HEK293T (cell line): ENCODE results near the gene B4GALNT1.

Experiments
- CTCF ChIA-PET: fragments of 350-600 bp; formaldehyde crosslinking; extraction: SDS; loops from one replicate; lab custom pipeline; 2021; ENCODE audit warnings: antibody characterized with exemption, inconsistent platforms; lab: Yijun Ruan, JAX
- POLR2A ChIA-PET: fragments of 350-600 bp; formaldehyde crosslinking; extraction: SDS; loops from one replicate; lab custom pipeline; 2020; ENCODE audit warnings: antibody characterized with exemption, inconsistent platforms; lab: Yijun Ruan, JAX
- DNase-seq: peaks from one replicate; pipeline ENCODE4 v3.0.0; 2012; ENCODE audit warnings: mixed read lengths; ENCODE audit errors: extremely low spot score
- ARNT ChIP-seq: fragments of 450-650 bp; IDR thresholded peaks from 2 replicates; pipeline ENCODE4 v1.6.1; 2017; ENCODE audit warnings: mild to moderate bottlenecking
- BHLHE40 ChIP-seq: fragments of 450-650 bp; IDR thresholded peaks from 2 replicates; pipeline ENCODE4 v1.6.1; 2016; ENCODE audit warnings: mild to moderate bottlenecking, moderate library complexity, borderline replicate concordance
- CTBP1 ChIP-seq: fragments of 450-650 bp; IDR thresholded peaks from 2 replicates; pipeline ENCODE4 v1.6.1; 2016; ENCODE audit warnings: borderline replicate concordance
- ELF4 ChIP-seq: fragments of 450-650 bp; IDR thresholded peaks from 2 replicates; pipeline ENCODE4 v1.6.1; 2017; ENCODE audit warnings: antibody characterized with exemption
- FOXA1 ChIP-seq: fragments of 450-650 bp; IDR thresholded peaks from 2 replicates; pipeline ENCODE4 v1.6.1; 2016; ENCODE audit warnings: mild to moderate bottlenecking
- FOXK2 ChIP-seq: fragments of 450-650 bp; IDR thresholded peaks from 2 replicates; pipeline ENCODE4 v1.6.1; 2016; ENCODE audit warnings: mild to moderate bottlenecking
- FOXM1 ChIP-seq: fragments of 450-650 bp; IDR thresholded peaks from 2 replicates; pipeline ENCODE4 v1.6.1; 2017; ENCODE audit warnings: mild to moderate bottlenecking, borderline replicate concordance
- HDGF ChIP-seq: fragments of 450-650 bp; IDR thresholded peaks from 2 replicates; pipeline ENCODE4 v1.6.1; 2017; ENCODE audit warnings: antibody characterized with exemption, borderline replicate concordance
- L3MBTL2 ChIP-seq: fragments of 450-650 bp; conservative IDR thresholded peaks from 2 replicates; pipeline ENCODE4 v1.6.1; 2016; ENCODE audit warnings: mild to moderate bottlenecking
- LEF1 ChIP-seq: fragments of 450-650 bp; IDR thresholded peaks from 2 replicates; pipeline ENCODE4 v1.6.1; 2017; ENCODE audit warnings: mild to moderate bottlenecking, borderline replicate concordance
- NFRKB ChIP-seq: fragments of 450-650 bp; IDR thresholded peaks from 2 replicates; pipeline ENCODE4 v1.6.1; 2016; ENCODE audit warnings: mild to moderate bottlenecking, moderate library complexity
- PKNOX1 ChIP-seq: fragments of 450-650 bp; IDR thresholded peaks from 2 replicates; pipeline ENCODE4 v1.6.1; 2016
- SP1 ChIP-seq: fragments of 450-650 bp; IDR thresholded peaks from 2 replicates; pipeline ENCODE4 v1.6.1; 2017
- SUZ12 ChIP-seq: fragments of 450-650 bp; IDR thresholded peaks from 2 replicates; pipeline ENCODE4 v1.6.1; 2016; ENCODE audit warnings: mild to moderate bottlenecking
- TARDBP ChIP-seq: fragments of 450-650 bp; IDR thresholded peaks from 2 replicates; pipeline ENCODE4 v1.6.1; 2016
- ZNF384 ChIP-seq: fragments of 450-650 bp; IDR thresholded peaks from 2 replicates; pipeline ENCODE4 v1.6.1; 2016

Gene B4GALNT1

GRCh38 chr12:57586832-57587429, 46.1 kb downstream of the B4GALNT1 start:
- no peak for TF ChIP-seq HDGF
- no peak for TF ChIP-seq BHLHE40
- no peak for TF ChIP-seq LEF1
- DNase-seq = no peak
- ChIA-PET CTCF (no interaction called here), POLR2A (no interaction called here)

- ChIA-PET CTCF (interaction anchor here (0.9 to 1.4 kb wide), 2 partner anchors 11 to 13 kb away, joined by 3 to 7 read pairs; no protein-coding TSS in a partner anchor), POLR2A (no interaction called here)
- DNase-seq = no peak
- TF ChIP-seq HDGF (no peak), FOXA1 (no peak), PKNOX1 (no peak), SP1 (no peak), FOXK2 (no peak), BHLHE40 (no peak), L3MBTL2 (no peak), LEF1 (no peak)
These were observed 46.9 kb downstream of the B4GALNT1 start for GRCh38 chr12:57586128-57586527.

- TF ChIP-seq BHLHE40 (no peak), FOXA1 (no peak), CTBP1 (no peak), HDGF (no peak), SP1 (no peak), ELF4 (no peak), SUZ12 (no peak), FOXM1 (no peak), NFRKB (no peak), FOXK2 (no peak)
- POLR2A ChIA-PET = no interaction called here
- DNase-seq = no peak
- CTCF ChIA-PET = interaction anchor here (0.9 to 3.9 kb wide), 5 partner anchors 10 to 151 kb away, joined by 3 to 22 read pairs (median 7); no protein-coding TSS in a partner anchor
These were observed 47.8 kb downstream of the B4GALNT1 start for GRCh38 chr12:57585156-57585555.

- ChIA-PET CTCF (interaction anchor here (0.9 to 3.9 kb wide), 6 partner anchors 11 to 151 kb away, joined by 3 to 22 read pairs (median 16); no protein-coding TSS in a partner anchor), POLR2A (no interaction called here)
- DNase-seq = no peak
- no peak for TF ChIP-seq ZNF384
- TF ChIP-seq HDGF = no peak
- TF ChIP-seq BHLHE40 = no peak
- no peak for TF ChIP-seq FOXA1
- no peak for TF ChIP-seq SUZ12
- no peak for TF ChIP-seq FOXM1
- no peak for TF ChIP-seq SP1
- no peak for TF ChIP-seq NFRKB
- TF ChIP-seq LEF1 = no peak
- TF ChIP-seq PKNOX1 = no peak
- TF ChIP-seq TARDBP = no peak
- no peak for TF ChIP-seq L3MBTL2
- TF ChIP-seq CTBP1 = no peak
These were observed 48.3 kb downstream of the B4GALNT1 start for GRCh38 chr12:57584690-57585089.

GRCh38 chr12:57584050-57584449, 49.0 kb downstream of the B4GALNT1 start:
- DNase-seq = no peak
- ChIA-PET CTCF (interaction anchor here (0.9 to 3.9 kb wide), 16 partner anchors 8 to 218 kb away, joined by 3 to 22 read pairs (median 10); partner anchors contain the start of genes ARHGEF25, B4GALNT1 and TSPAN31), POLR2A (no interaction called here)
- TF ChIP-seq CTBP1 = no peak
- no peak for TF ChIP-seq SUZ12

- ChIA-PET CTCF (interaction anchor here (0.6 to 3.9 kb wide), 24 partner anchors 9 to 342 kb away, joined by 3 to 22 read pairs (median 5); partner anchors contain the start of genes ARHGEF25, B4GALNT1, DCTN2 and TSPAN31), POLR2A (interaction anchor here (0.6 to 1.0 kb wide), 3 partner anchors 47 to 111 kb away, joined by 3 to 4 read pairs (median 3); partner anchors contain the start of genes DDIT3 and OS9)
- DNase-seq = peak; percentile 88
These were observed 49.8 kb downstream of the B4GALNT1 start for GRCh38 chr12:57583008-57583831.

More at GRCh38 chr12:57583008-57583831, 49.8 kb downstream of the B4GALNT1 start:
- no peak for TF ChIP-seq FOXK2
- no peak for TF ChIP-seq HDGF
- no peak for TF ChIP-seq ZNF384
- no peak for TF ChIP-seq SUZ12
- TF ChIP-seq SP1 = no peak
- no peak for TF ChIP-seq ARNT
- no peak for TF ChIP-seq L3MBTL2
- TF ChIP-seq BHLHE40 = no peak
- TF ChIP-seq LEF1 = no peak
- no peak for TF ChIP-seq PKNOX1
- no peak for TF ChIP-seq TARDBP
- TF ChIP-seq ELF4 = no peak
- TF ChIP-seq CTBP1 = no peak
